Right lobe of liver (tissue), 4 donors: Measurements from ENCODE around the gene RETREG1.

Experiments used
- CTCF ChIP-seq, 4 donors: fragments of 200-600 bp in 3 of 4; fragments of 450-650 bp in 1 of 4; IDR thresholded peaks; one replicate each; pipeline versions ENCODE4 v1.5.1 to v1.8.0; 2016 to 2022; ENCODE audit warnings: antibody characterized with exemption in 4 of 4, mild to moderate bottlenecking in 2 of 4
- POLR2A ChIP-seq: fragments of 450-650 bp; IDR thresholded peaks from one replicate; pipeline ENCODE4 v1.6.1; 2017; ENCODE audit warnings: antibody characterized with exemption, mild to moderate bottlenecking
- donor health status: DM: no; HTN: no; CAD: no.
- donor health status: DM: no; HTN: no; CAD: no.
- donor health status: DM: no; HTN: yes; CAD: no.

- no peak for TF ChIP-seq POLR2A
- TF ChIP-seq CTCF (IDR thresholded peaks at IDR 0.05) = no peak
Observed at GRCh38 chr5:16654647-16655334, 38.0 kb upstream of the RETREG1 start.
